GM19193 (cell line): Measurements from ENCODE around the gene SCIN.

Experiments used
- POLR2A ChIP-seq: IDR thresholded peaks from 4 replicates; pipeline ENCODE4 v1.6.1; 2011; ENCODE audit not compliant: insufficient read depth, insufficient read length; ENCODE audit errors: extremely low read depth

SCIN gene

GRCh38 chr7:12588259-12588904 is 17.9 kb downstream of the SCIN start:
- TF ChIP-seq POLR2A, result no peak

DNA sequence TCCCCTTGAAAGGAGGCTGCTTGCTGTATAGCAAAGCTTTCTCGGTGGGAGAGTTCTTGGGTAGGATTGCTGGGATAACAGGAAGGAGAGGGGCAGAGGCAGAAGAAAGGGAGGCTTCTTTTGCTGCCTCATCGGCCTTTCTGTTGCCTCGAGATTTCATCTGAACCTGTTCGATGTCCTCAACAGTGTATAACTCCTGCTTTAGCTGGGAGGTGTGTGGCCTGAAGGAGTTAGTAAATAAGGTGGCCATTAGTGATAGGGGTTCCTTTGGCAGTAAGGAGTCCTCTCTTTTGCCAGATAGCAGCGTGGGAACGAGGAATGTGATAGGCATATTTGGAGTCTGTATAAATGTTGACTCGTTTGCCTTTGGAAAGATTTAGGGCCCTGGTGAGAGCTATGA is 20.0 kb downstream of the SCIN start:
- TF ChIP-seq POLR2A, result no peak

- no peak for TF ChIP-seq POLR2A
Measured at GRCh38 chr7:12594122-12594897, 23.8 kb downstream of the SCIN start.

GRCh38 chr7:12595148-12595547 is 24.6 kb downstream of the SCIN start:
- TF ChIP-seq POLR2A, result no peak

- TF ChIP-seq POLR2A, result no peak
Measured at GRCh38 chr7:12596225-12596790, 25.8 kb downstream of the SCIN start.

DNA sequence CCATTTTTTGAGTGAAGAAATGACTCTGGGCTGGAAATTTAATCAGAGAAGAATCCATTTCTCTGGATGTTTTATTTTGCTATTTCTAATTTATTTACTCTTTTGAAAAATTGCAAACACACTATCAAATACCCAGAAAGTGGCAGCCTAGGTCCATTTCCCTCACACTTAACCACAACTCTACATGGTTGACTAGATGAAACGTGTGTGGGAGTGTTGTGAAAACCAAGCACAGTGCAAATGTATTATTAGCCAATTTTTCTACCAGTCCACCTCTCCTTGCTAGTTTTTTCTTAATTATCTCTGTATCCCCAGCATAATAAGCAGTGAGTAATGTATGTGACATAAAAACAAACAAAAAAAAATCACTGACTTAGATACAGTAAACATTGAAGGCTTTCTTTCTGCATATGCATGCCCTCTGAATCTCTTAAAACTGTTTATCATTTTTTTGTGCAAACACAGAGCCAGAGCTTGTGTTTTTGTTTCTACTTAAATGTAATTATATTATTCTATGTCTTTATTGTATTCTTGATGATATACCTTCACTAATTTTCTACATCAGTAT is 30.9 kb downstream of the SCIN start:
- TF ChIP-seq POLR2A, result no peak

- TF ChIP-seq POLR2A, result no peak
Measured at GRCh38 chr7:12607134-12607533, 36.6 kb downstream of the SCIN start.

- no peak for TF ChIP-seq POLR2A
Measured at GRCh38 chr7:12609561-12609960, 39.0 kb downstream of the SCIN start.

- no peak for TF ChIP-seq POLR2A
Measured at GRCh38 chr7:12610899-12611298, 40.4 kb downstream of the SCIN start.

DNA sequence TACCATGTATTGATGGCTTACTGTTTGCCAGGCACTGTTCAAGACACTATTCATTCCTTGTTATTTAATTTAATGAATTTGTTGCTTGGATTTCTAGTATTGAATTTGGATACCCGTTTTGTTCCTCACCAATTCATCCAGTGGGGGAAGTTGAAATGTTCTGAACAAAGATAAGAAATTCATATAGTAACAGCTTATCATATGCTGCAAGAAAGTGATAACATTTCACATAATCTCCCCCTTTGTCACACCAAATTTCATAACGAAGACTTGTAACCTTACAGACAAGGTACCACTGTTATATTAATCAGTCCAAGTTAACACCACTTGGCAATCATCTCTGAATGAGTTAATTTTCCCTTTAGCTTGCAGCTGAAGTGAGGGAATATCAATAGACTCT is 42.1 kb downstream of the SCIN start:
- TF ChIP-seq POLR2A, result no peak

GRCh38 chr7:12619461-12620069 is 49.0 kb downstream of the SCIN start:
- TF ChIP-seq POLR2A, result no peak

DNA sequence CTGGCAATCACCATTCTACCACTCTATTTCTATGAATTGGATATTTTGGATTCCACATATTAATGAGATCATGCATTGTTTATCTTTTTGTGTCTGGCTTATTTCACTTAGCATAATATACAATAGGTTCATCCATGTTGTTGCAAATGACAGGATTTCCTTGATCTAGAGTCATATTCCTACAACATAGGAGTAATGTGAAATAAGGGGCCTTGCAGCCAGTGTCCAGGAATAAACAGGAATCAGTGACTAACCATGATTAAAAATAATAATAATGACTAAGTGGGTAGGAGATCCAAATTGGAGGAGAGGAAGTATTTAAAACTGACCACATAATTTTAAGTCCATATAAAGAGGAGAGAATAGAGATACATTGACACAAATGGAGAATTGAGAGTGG is 49.9 kb downstream of the SCIN start:
- TF ChIP-seq POLR2A, result no peak

DNA sequence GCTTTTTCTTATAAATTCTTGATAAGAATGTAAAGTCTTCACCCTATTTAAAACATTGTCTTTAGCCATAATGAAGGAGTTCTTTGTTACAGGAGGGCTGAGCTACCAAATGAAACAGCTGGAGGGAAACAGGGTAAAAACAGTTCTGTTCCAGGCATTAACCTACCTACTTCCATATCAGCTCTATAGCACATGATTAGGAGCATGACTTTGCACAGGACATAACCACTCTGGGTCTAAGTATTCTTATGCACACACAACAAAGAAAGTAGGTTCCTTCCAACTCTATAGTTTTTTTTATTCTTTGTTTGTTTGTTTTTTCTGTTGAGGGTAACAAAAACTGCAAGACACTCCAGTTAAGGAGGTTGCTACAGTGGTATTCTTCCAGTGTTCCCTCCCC is 52.7 kb downstream of the SCIN start:
- TF ChIP-seq POLR2A, result no peak

DNA sequence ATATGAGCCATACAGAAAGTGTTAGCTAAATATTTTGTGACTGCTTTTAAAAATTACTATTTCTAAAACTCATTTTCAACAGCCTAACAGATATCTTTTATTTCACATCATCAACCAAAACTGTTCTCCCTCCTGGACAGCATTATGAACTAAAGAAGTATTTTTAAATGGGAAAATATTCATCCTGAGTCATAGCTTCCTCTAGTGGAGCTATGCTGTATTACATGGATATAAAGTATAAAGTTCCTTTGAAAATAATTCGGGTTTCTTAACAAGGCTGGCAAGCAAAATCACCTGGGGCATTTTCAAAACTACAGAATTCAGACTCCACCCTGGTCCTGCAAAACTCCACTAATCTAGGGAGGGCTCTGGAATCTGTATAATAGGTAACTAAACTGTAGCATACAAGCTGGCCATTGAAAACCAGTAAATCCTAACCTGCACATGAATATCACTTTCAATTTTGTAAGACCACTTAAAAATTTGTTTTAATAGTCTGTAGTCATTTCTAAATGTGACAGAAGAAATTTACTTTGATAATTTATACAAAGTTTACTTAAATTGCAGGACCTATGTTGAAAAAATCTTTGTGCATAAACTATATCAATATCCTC is 53.5 kb downstream of the SCIN start:
- no peak for TF ChIP-seq POLR2A

GRCh38 chr7:12625836-12626235 is 55.3 kb downstream of the SCIN start:
- no peak for TF ChIP-seq POLR2A
